AG04450 (cell line): ENCODE results near the gene POPDC2. TPM values are rescaled to one million over a fixed set of nuclear protein-coding genes. Genes with fewer than 3 reads are reported as not detected.

Source experiments
- CTCF ChIA-PET: fragments of 300-600, 350-600 bp; formaldehyde crosslinking; extraction: SDS; loops from one replicate; lab custom pipeline; 2022; ENCODE audit warnings: antibody characterized with exemption, inconsistent platforms; lab: Charles Lee
- POLR2A ChIA-PET: fragments of 350-600 bp; formaldehyde crosslinking; extraction: SDS; loops from one replicate; lab custom pipeline; 2021; ENCODE audit warnings: antibody characterized with exemption, inconsistent platforms; lab: Yijun Ruan, JAX
- DNase-seq: peaks from one replicate; pipeline ENCODE4 v3.0.0-alpha.2; 2011; ENCODE audit warnings: low read depth, low spot score
- H3K27ac ChIP-seq: one replicate; pipeline ENCODE4 v1.5.1; 2012; ENCODE audit warnings: low read depth, low read length, control low read depth
- H3K27me3 ChIP-seq: one replicate; pipeline ENCODE4 v1.6.0; 2012; ENCODE audit warnings: low read length; ENCODE audit not compliant: control insufficient read depth, insufficient read depth
- H3K4me3 ChIP-seq: 2 replicates; pipeline ENCODE4 v1.5.1; 2011; ENCODE audit warnings: mild to moderate bottlenecking, low read depth, low read length, control low read depth
- H3K9me3 ChIP-seq: 2 replicates; pipeline ENCODE4 v1.5.1; 2012; ENCODE audit warnings: low read length; ENCODE audit not compliant: control insufficient read depth, insufficient read depth
- CTCF ChIP-seq: IDR thresholded peaks from 2 replicates; pipeline ENCODE4 v1.5.1; 2011; ENCODE audit warnings: low read depth, low read length, control low read depth, inconsistent platforms
- polyA plus RNA-seq: library from polyadenylated mRNA; depleted of rRNA; stranded (reverse); fragments of >200 nt; gene quantifications from 2 replicates; pipeline ENCODE4 v1.2.3, GENCODE V29; 2011

Gene POPDC2
- polyA plus RNA-seq, 1 experiment, result 0.43 TPM

- H3K4me3 ChIP-seq, result no peak overlapping the region
- H3K27ac ChIP-seq, result no peak overlapping the region
- peaks cover 3% of the 10 kb centered on the region for H3K27me3 ChIP-seq
- CTCF ChIA-PET, result interaction anchor here (0.6 to 1.3 kb wide), 3 partner anchors 14 to 164 kb away, joined by 3 to 7 read pairs (median 3); partner anchors contain the start of gene TIMMDC1
- H3K9me3 ChIP-seq, result no peaks in the 10 kb centered on the region
- POLR2A ChIA-PET, result interaction anchor here (1.2 kb wide), 1 partner anchor 164 kb away, joined by 5 read pairs; the partner anchor contains the start of gene TIMMDC1
- no peak for DNase-seq
- peak; percentile 40 for TF ChIP-seq CTCF
These were observed 2.4 kb upstream of the POPDC2 start for GRCh38 chr3:119662604-119663373.

GRCh38 chr3:119659606-119660291, 640 bp downstream of the POPDC2 start:
- DNase-seq, result no peak
- Histone ChIP-seq H3K27ac (peak overlapping the region; percentile 11), H3K27me3 (peaks cover 7% of the 10 kb centered on the region), H3K4me3 (no peak overlapping the region), H3K9me3 (no peaks in the 10 kb centered on the region)
- no peak for TF ChIP-seq CTCF
- POLR2A ChIA-PET, result no interaction called here
- CTCF ChIA-PET, result no interaction called here

DNA sequence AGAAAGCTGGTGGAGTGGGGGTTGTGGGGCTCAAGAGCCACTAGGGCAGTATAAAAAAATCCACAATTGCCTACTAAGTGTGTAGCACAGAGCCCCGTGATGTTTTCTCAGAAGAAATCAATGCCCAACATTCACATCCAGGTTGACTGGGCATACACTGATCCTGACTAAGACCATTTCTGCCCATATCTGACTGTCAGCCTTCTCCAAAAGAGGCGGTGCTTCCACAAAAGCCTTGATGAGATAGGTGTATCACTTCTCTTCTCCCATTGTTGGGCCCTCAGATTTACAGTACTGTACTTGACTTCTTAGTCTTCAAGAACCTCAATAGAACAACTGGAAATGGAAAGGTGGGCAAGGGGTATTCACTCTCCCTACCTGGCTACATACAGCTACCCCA, 1.4 kb downstream of the POPDC2 start:
- Histone ChIP-seq H3K27me3 (peaks cover 7% of the 10 kb centered on the region), H3K4me3 (no peak overlapping the region), H3K9me3 (no peaks in the 10 kb centered on the region), H3K27ac (no peak overlapping the region)
- DNase-seq, result no peak
- CTCF ChIA-PET, result interaction anchor here (0.7 kb wide), 1 partner anchor 100 kb away, joined by 7 read pairs; no protein-coding TSS in a partner anchor
- no peak for TF ChIP-seq CTCF
- POLR2A ChIA-PET, result no interaction called here

DNA sequence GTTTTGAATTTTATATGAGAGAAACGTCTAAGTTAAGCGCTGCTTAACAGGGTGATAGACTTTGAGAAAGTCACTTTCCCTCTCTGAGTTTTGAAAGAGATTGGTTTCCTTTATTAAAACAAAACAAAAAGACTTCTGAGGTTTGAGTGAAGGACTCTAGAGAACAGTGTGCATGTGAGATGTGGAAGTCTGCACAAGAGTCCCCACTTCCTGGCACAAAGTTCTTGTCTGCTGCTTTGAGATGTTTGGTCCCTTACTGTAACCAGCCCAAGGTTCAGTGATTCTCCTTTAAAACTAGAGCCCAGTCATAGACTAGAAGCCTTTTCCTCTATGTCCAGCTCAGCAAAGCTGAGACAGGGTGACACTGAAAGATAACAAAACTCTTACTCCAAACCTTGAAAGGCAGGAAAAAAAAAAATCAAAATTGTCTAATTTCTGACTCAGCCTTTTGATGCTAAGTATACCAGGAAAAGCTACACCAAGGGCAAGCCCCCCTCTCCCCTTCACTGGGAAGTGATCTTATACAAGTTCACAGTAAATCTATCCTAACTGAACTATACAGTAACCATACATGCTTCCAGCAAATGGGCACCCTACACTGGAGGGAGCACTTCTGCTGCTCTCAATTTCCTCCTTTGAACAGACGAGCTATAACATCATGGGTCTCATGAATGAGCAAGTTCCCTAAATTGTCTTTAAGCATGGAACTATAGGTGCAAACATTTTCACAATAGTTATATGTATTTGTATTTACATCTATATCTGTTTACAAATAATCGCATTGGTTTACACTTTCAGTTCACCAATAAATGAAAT, 2.3 kb downstream of the POPDC2 start:
- Histone ChIP-seq H3K9me3 (no peaks in the 10 kb centered on the region), H3K27me3 (peaks cover 7% of the 10 kb centered on the region), H3K27ac (no peak overlapping the region), H3K4me3 (no peak overlapping the region)
- no peak for DNase-seq
- no peak for TF ChIP-seq CTCF
- POLR2A ChIA-PET, result no interaction called here
- CTCF ChIA-PET, result no interaction called here
